GM19397 (cell line): ENCODE measurements around the gene GNB1.
"Not testable (repeated sequence)": the region's sequence is repeated elsewhere in the genome, so short reads cannot be mapped to it uniquely, and the experiment has no call there.

ENCODE experiments used
- ATAC-seq: cut with Tn5 transposase; IDR thresholded peaks from one replicate; pipeline ENCODE4 v1.9.1; 2021; ENCODE audit warnings: mild to moderate bottlenecking, moderate library complexity; ENCODE audit not compliant: unreplicated experiment

Gene GNB1

GRCh38 chr1:1861761-1862310 is 29.1 kb downstream of the GNB1 start:
- ATAC-seq = not testable (repeated sequence)

DNA sequence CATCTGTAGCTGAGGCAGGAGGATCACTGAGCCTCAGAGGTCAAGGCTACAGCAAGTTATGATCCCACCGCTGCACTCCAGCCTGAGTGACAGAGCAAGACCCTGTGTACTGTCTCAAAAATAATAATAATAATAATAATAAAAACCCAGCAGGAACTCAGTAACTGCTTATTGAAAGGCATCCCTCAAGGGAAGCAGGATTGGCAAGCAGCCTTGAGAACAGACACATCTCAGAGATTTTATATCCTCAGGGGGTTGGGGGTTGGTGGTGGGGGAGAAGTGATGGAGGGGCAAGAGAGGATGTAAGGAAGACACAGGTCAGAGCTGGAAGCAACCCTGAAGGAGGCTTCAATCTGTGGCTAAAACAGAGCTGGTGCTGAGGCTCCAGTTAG is 29.6 kb downstream of the GNB1 start:
- no peak for ATAC-seq

DNA sequence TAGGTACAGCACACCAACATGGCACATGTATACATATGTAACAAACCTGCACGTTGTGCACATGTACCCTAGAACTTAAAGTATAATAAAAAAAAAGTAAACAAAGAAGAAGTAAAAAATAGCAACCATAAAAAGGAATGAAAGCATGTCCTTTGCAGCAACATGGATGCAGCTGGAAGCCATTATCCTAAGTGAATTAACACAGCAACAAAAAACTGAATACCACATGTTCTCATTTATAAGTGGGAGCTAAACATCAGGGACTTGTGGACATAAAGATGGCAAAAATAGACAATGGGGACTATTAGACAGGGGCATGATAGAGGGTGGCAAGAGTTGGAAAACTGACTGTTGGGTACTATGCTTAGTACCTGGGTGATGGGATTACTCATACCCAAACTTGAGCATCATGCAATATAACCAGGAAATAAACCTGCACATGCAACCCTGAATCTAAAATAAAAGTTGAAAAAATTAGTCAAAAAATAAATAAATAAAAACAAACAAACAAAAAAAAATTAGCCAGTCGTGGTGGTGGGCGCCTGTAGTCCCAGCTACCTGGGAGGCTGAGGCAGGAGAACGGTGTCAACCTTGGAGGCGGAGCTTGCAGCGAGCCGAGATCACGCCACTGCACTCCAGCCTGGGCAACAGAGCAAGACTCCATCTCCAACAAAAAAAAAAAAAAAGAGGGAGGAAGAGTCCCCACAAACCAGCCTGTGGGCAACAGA is 30.8 kb downstream of the GNB1 start:
- not testable (repeated sequence) for ATAC-seq

- no peak for ATAC-seq
Measured at GRCh38 chr1:1858382-1859086, 32.4 kb downstream of the GNB1 start.

DNA sequence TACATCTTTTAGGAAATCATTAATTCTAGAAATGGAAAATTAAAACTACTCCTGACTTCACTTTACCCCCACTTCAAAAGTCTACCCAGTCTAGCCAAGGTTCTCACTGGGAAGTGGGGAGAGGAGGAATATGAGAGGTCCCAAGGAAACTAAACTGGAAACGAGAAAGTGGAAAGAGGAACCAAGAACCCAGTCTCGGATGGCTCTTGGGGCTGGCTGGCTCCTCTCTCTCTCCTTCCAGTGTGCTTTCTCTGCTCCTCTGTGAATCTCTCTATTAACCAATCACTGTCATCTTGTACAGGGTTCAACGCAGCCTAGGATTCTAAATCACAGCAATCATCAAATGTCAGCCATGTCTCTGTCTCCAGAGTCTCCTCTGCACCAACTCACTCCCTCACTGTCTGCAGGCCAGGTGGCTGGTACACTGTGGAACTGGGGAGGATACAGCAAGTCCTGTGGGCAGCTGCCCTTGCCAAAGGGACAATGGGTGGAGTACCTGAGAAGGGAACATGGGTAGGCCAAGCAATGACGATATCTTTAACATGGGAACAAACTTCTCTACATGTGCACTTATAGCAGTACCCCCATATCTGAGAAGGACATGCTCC is 33.7 kb downstream of the GNB1 start:
- ATAC-seq = no peak

GRCh38 chr1:1856161-1856560 is 34.7 kb downstream of the GNB1 start:
- ATAC-seq = not testable (repeated sequence)

GRCh38 chr1:1853593-1854257 is 37.2 kb downstream of the GNB1 start:
- ATAC-seq = no peak

GRCh38 chr1:1852619-1853414 is 38.1 kb downstream of the GNB1 start:
- ATAC-seq = no peak

DNA sequence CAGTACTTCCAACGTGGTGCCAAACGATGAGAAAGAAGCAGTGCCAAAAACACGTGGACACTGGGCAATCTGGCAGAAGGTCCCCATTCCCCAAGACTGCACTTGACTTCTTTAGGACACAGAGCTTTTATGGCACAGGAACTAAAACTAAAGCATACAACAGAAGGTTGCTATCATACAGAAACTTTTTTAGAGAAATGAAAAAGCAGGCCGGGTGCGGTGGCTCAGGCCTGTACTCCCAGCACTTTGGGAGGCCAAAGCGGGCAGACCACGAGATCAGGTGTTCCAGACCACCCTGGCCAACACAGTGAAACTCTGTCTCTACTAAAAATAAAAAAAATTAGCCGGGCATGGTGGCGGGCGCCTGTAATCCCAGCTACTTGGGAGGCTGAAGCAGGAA is 43.0 kb downstream of the GNB1 start:
- ATAC-seq = no peak

GRCh38 chr1:1847061-1847850 is 43.6 kb downstream of the GNB1 start:
- no peak for ATAC-seq

DNA sequence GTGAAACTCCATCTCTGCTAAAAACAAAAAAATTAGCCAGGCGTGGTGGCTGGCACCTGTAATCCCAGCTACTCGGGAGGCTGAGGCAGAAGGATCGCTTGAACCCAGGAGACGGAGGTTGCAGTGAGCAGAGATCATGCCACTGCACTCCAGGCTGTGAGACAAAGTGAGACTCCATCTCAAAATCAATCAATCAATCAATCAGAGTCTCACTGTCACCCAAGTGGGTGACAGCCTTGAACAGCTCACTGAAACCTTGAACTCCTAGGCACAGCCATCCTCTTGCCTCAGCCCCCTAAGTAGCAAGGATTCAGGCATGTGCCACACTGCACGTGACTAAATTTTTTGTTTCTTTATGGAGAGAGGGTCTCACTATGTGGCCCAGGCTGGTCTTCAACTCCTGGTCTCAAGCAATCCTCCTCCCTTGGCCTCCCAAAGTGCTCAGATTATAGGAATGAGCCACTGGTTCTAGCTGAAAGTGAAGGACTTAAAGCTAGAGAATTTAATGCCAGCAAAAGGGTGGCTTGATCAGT is 44.4 kb downstream of the GNB1 start:
- ATAC-seq = no peak

DNA sequence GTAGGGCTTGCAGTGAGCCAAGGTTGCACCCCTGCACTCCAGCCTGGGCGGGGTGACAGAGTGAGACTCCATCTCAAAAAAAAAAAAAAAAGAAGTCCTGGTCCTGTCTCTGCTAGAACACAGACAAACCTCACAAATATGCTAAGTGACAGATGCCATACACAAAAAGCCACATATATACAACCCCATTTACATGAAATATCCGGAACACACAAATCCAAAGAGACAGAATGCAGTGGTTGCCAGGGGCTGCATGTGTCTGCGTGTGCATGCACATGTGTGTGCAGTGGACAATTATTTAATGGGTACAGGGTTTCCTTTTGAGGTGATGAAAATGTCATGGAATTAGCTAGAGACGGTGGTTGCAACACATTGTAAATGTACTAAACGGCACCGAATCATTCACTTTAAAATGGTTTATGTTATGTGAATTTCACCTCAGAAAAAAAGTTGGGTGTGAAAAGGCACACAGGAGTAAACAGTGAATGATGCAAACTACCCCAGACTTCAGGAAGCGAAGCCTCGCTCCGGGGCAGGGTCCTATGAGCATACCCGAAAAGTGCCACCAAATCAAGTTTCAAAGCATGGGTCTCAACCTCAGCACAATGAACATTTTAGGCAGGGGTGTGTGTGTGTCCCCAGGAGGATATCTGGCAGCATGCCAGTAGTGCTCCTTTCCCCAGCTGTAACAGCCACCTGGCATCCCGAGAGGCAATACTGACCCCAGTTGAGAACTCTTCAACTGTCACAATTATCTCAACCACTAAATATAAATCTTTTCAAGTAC is 48.3 kb downstream of the GNB1 start:
- no peak for ATAC-seq

DNA sequence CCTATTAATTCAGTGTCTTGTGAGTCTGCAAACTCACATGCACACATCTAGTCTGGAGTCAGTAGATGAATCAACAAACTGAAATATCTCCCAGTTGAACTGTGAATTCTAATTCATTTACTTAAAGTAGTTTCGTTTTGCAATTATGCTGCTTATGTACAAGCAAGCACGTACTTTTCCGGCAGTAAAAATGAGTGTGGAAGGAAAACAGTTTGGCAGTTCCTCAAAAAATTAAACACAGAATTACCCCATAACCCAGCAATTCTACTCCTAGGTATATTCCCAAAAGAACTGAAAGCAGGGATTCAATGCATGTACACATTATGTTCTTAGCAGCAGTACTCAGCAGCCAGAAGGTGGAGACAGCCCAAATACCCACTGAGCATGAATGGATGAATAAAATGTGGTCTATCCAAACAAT is 49.3 kb downstream of the GNB1 start:
- no peak for ATAC-seq

GRCh38 chr1:1839311-1839965 is 51.4 kb downstream of the GNB1 start:
- ATAC-seq = no peak

DNA sequence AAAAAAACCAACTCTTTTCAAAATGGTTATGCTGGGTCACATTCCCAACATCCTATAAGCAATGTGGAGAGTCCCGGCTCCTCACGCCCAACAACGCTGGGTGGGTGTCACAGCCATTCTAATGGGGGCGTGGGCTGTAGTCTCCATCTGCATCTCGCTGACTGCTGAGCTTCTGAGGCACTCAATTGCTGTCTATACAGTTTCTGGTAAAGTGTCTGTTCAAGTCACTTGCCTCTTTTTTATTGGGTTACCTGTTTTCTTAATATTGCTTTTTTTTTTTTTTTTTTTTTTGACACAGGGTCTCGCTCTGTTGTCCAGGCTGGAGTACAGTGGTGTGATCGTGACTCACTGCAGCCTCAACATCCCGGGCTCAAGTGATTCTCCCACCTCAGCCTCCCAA is 54.8 kb downstream of the GNB1 start:
- no peak for ATAC-seq

DNA sequence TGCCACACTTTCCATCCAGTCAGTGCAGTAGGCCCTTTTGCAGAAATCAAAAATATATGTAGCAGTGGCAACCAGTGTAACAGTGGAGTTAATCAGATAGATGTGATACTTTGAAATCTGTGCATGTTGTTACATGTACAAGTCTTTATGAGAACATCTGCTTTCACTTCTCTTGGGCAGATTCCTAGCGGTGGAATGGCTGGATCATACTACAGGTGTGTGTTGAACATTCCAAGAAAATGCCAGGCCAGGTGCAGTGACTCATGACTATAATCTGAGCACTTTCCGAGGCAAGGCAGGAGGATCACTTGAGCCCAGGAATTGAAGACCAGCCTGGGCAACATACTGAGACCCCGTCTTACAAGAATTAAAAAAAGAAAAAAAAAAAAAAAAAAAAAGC is 55.3 kb downstream of the GNB1 start:
- ATAC-seq = no peak

DNA sequence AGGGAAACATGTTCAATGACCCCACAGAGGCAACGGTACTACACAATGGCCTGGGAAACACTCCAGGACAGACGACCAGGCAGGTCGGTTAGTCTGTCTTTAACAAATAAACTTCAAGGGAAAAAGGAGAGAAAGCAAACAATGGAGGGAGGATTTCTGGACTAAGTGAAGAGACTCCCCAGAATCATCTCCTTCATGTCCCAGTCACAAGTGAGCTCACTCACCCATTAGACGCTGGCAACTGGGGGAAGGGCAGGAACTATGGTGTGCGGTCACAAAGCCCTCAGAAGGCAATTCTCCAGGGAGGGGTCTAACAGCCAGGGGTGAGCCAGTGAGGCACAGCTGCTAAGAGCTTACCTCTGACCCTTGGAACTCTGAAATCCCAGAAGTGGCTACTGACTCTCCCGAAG is 57.0 kb downstream of the GNB1 start:
- peak; percentile 66 for ATAC-seq

DNA sequence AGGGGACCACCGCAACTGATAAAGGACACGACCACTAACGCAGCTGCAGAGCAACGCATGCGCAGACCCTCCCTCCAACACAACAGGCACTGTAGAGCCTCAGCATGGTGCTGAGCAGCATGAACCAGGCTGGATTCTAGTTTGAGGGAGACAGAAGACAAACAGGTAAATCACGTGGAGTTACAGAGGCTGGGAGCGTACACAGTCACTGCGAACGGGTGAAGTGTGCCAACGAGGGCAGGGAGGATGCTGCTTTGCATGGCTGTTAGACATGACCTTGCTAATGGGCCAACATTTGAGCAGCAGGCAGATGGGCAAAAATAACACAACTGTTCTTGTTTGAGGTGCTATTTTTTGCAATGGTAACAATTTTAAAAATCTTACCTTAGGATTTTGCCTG is 57.4 kb downstream of the GNB1 start:
- no peak for ATAC-seq
